Mucosa of gallbladder (tissue), 1 donor: Measurements from ENCODE around the gene EFEMP2. TPM values are rescaled to one million over a fixed set of nuclear protein-coding genes. Genes with fewer than 3 reads are reported as not detected.

Experiments
- DNase-seq: peaks from one replicate; pipeline ENCODE4 v3.0.0-alpha.2; 2020; ENCODE audit warnings: low spot score
- total RNA-seq: library from RNA; stranded (reverse); gene quantifications from one replicate; pipeline ENCODE4 v1.2.1, GENCODE V29; 2021
- donor health status: DM: no; HTN: no; CAD: no.

The EFEMP2 gene
- total RNA-seq, 1 donor from 2014 or later = 86.5 TPM

DNA sequence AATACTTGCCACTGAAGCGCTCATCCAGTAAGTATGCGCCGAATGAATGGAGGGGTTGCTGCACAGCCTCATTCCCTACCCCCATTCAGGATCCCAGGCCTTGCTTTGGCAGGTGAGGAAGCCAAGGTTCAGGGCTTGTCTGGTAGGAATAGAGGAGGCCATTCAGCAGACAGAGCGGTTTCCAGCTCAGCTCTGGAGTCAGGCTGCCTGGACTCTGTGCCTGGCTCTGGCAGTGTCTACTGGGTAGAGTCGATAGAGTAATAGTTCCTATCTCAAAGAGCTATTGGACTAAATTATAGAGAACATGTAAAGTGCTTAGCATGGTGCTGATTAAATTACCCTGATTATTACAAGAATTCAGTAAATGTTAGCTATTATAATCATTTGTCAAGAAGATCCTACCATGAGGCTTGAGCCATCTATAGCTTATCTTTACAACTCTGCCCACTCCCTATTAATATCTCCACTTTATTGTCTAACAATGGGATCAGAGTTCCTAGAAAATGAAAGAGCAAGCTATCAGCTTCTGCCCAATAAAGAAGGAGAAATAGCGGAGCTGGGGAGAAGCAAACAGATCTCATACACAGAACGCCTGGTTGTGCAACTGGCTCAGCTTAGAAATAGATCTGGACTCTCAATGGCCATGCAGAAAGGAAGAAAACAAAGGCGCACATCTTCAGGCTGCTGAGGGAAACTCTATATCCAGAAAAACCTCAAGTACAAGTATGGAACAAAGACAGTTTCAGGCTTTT lies 45.4 kb downstream of the EFEMP2 start:
- DNase-seq = no peak

GRCh38 chr11:65822776-65823528 lies 49.6 kb downstream of the EFEMP2 start:
- DNase-seq = no peak

DNA sequence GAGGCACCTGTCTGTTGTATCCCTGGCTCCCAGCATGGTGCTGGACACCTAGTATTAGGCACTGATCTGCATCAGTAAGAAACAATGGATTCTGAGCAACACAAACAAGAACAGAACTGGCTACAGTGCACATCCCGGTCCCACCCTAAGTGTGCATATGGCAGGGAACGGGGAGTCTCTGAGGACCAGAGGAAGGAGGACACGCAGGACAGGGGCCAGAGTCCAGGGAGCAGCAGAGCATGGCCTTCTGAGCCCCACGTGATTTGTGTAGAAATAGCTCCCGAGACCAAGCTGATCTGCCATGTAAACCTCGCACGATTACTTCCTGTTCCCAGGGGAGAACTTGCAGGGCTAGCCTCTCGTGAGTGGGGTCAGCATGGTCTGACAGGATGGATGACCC lies 51.5 kb downstream of the EFEMP2 start:
- no peak for DNase-seq

- peak; percentile 94 for DNase-seq
Observed at GRCh38 chr11:65817835-65818680, 54.5 kb downstream of the EFEMP2 start.

GRCh38 chr11:65817312-65817834 lies 55.2 kb downstream of the EFEMP2 start:
- DNase-seq = no peak

DNA sequence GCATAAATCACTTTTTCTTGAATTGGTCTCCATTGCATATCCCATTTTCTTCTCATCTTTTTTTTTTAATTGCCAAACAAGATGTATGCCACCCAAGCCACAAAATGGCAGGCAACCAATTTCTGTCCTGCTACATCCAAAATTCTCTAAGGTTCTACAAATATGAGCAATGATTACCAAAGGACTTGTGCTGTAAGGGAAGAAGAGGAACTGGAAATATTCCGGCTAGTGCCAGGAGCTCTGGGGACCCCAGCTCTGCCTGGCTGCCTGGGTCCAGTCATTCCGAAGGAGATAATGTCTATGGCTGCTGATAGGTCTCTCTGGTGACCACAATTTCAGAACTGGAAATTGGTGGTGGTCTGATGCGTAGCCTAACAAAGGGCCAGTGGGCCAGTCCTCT lies 55.9 kb downstream of the EFEMP2 start:
- DNase-seq = no peak

Other genes with a start within 250 kb of the EFEMP2 start
- 74.7 TPM for gene SIPA1, start 234.7 kb downstream of the EFEMP2 start, total RNA-seq
- gene RELA, start 209.9 kb downstream of the EFEMP2 start, total RNA-seq = 84.2 TPM
- gene KAT5, start 160.5 kb downstream of the EFEMP2 start, total RNA-seq = 74.7 TPM
- 99.2 TPM for gene RNASEH2C, start 152.0 kb downstream of the EFEMP2 start, total RNA-seq
- 22.2 TPM for gene AP5B1, start 91.8 kb downstream of the EFEMP2 start, total RNA-seq
- 3.5 TPM for gene OVOL1, start 85.7 kb downstream of the EFEMP2 start, total RNA-seq
- 1.4 TPM for gene SNX32, start 38.8 kb downstream of the EFEMP2 start, total RNA-seq
- 692 TPM for gene CFL1, start 14.6 kb downstream of the EFEMP2 start, total RNA-seq
- 63.1 TPM for gene MUS81, start 12.4 kb downstream of the EFEMP2 start, total RNA-seq
- 2.7 TPM for gene CTSW, start 7.0 kb upstream of the EFEMP2 start, total RNA-seq
- 55.1 TPM for gene FIBP, start 15.7 kb upstream of the EFEMP2 start, total RNA-seq
- 28.3 TPM for gene CCDC85B, start 17.9 kb upstream of the EFEMP2 start, total RNA-seq
- gene FOSL1, start 27.6 kb upstream of the EFEMP2 start, total RNA-seq = 1.2 TPM
- gene C11orf68, start 46.3 kb upstream of the EFEMP2 start, total RNA-seq = 44.8 TPM
- gene DRAP1, start 46.6 kb upstream of the EFEMP2 start, total RNA-seq = 90.1 TPM
- gene TSGA10IP, start 72.7 kb upstream of the EFEMP2 start, total RNA-seq = not detected
- 41.0 TPM for gene SART1, start 88.9 kb upstream of the EFEMP2 start, total RNA-seq
- gene EIF1AD, start 129.4 kb upstream of the EFEMP2 start, total RNA-seq = 29.2 TPM
- 165 TPM for gene BANF1, start 129.7 kb upstream of the EFEMP2 start, total RNA-seq
- gene CST6, start 139.2 kb upstream of the EFEMP2 start, total RNA-seq = 1.0 TPM
- gene CATSPER1, start 153.7 kb upstream of the EFEMP2 start, total RNA-seq = 0.92 TPM
- gene GAL3ST3, start 176.4 kb upstream of the EFEMP2 start, total RNA-seq = 0.78 TPM
- gene SF3B2, start 179.6 kb upstream of the EFEMP2 start, total RNA-seq = 161 TPM
- 68.0 TPM for gene PACS1, start 197.5 kb upstream of the EFEMP2 start, total RNA-seq